GM23248 (cell line): Measurements from ENCODE around the gene LRRC28.

Experiments used
- EZH2 ChIP-seq: fragments of 200-600 bp; sonication (generic); IDR thresholded peaks from 2 replicates; pipeline ENCODE4 v1.6.1; 2018; ENCODE audit warnings: antibody characterized with exemption, mild to moderate bottlenecking; ENCODE audit not compliant: insufficient read depth, poor library complexity, severe bottlenecking
- EZH2phosphoT487 ChIP-seq: fragments of 200-600 bp; sonication (generic); IDR thresholded peaks from 2 replicates; pipeline ENCODE4 v1.6.1; 2018; ENCODE audit warnings: antibody characterized with exemption, moderate library complexity, mild to moderate bottlenecking, low read depth; ENCODE audit not compliant: insufficient read depth

DNA sequence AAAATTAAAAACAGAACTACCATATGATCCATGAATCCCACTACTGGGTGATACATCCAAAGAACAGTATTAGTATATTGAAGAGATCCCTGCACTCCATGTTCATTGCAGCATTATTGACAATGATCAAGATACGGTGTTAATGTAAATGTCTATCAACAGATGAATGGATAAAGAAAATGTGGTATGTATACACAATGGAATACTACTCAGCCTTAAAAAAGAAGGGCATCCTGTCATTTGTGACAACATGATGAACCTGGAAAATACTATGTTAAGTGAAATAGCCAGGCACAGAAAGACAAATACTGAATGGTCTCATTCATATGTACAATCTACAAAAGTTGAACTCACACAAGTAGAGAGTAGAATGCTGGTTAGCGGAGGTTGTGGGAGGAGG lies 18.5 kb upstream of the LRRC28 start:
- TF ChIP-seq EZH2 (no peak), EZH2phosphoT487 (no peak)
